ENCODE measurements around the gene ATG10.

- no peak for TF ChIP-seq CTCF (IDR thresholded peaks at IDR 0.05)
- no peak for TF ChIP-seq POLR2AphosphoS5 (IDR thresholded peaks at IDR 0.05)
- no peak for TF ChIP-seq POLR2A (IDR thresholded peaks at IDR 0.05)
Measured at GRCh38 chr5:81936066-81936465, 35.8 kb upstream of the ATG10 start.

Data from prostate gland (tissue), 2 donors.